Skin of body (tissue), 1 donor: Measurements from ENCODE around the gene EFNB3. TPM values are rescaled to one million over a fixed set of nuclear protein-coding genes. Genes with fewer than 3 reads are reported as not detected.

Experiments used
- total RNA-seq: library from RNA; depleted of rRNA; stranded (reverse); fragments of >200 nt; gene quantifications from one replicate; pipeline ENCODE4 v1.2.3, GENCODE V29; 2014

EFNB3 gene
- total RNA-seq, 1 donor from 2014 or later, result 3.9 TPM

Other genes with a start within 250 kb of the EFNB3 start
- gene ZBTB4, start 225.6 kb upstream of the EFNB3 start, total RNA-seq, result 16.7 TPM
- not detected for gene SLC35G6, start 223.8 kb upstream of the EFNB3 start, total RNA-seq
- gene POLR2A, start 220.8 kb upstream of the EFNB3 start, total RNA-seq, result 73.0 TPM
- gene TNFSF12, start 156.1 kb upstream of the EFNB3 start, total RNA-seq, result 4.5 TPM
- 1.7 TPM for gene TNFSF13, start 146.5 kb upstream of the EFNB3 start, total RNA-seq
- gene SENP3, start 143.3 kb upstream of the EFNB3 start, total RNA-seq, result 29.8 TPM
- 9.2 TPM for gene CD68, start 125.6 kb upstream of the EFNB3 start, total RNA-seq
- gene MPDU1, start 121.3 kb upstream of the EFNB3 start, total RNA-seq, result 30.7 TPM
- gene SOX15, start 115.1 kb upstream of the EFNB3 start, total RNA-seq, result 7.8 TPM
- gene FXR2, start 90.3 kb upstream of the EFNB3 start, total RNA-seq, result 25.5 TPM
- gene SAT2, start 77.4 kb upstream of the EFNB3 start, total RNA-seq, result 33.8 TPM
- gene SHBG, start 75.1 kb upstream of the EFNB3 start, total RNA-seq, result 0.49 TPM
- gene ATP1B2, start 54.3 kb upstream of the EFNB3 start, total RNA-seq, result 2.9 TPM
- 30.2 TPM for gene TP53, start 17.7 kb upstream of the EFNB3 start, total RNA-seq
- 3.2 TPM for gene WRAP53, start 16.7 kb upstream of the EFNB3 start, total RNA-seq
- gene DNAH2, start 12.5 kb downstream of the EFNB3 start, total RNA-seq, result 0.10 TPM
- gene KDM6B, start 129.0 kb downstream of the EFNB3 start, total RNA-seq, result 30.6 TPM
- gene TMEM88, start 149.9 kb downstream of the EFNB3 start, total RNA-seq, result 3.6 TPM
- 39.9 TPM for gene NAA38, start 152.4 kb downstream of the EFNB3 start, total RNA-seq
- gene CYB5D1, start 152.8 kb downstream of the EFNB3 start, total RNA-seq, result 7.7 TPM
- 111 TPM for gene CHD3, start 183.6 kb downstream of the EFNB3 start, total RNA-seq
- gene RNF227, start 211.1 kb downstream of the EFNB3 start, total RNA-seq, result 9.3 TPM
- gene KCNAB3, start 224.7 kb downstream of the EFNB3 start, total RNA-seq, result 2.2 TPM
- 26.0 TPM for gene TRAPPC1, start 226.7 kb downstream of the EFNB3 start, total RNA-seq
- gene CNTROB, start 227.0 kb downstream of the EFNB3 start, total RNA-seq, result 25.4 TPM